Measurements from ENCODE around the gene CCDC146. TPM values are rescaled to one million over a fixed set of nuclear protein-coding genes. Genes with fewer than 3 reads are reported as not detected.
"Not testable (repeated sequence)": the region's sequence is repeated elsewhere in the genome, so short reads cannot be mapped to it uniquely, and the experiment has no call there.

Gene CCDC146
- total and polyA plus RNA-seq, 10 of the 15 experiments (the other 5 are each of a cell fraction or from before 2014, with no cell fraction given) = 0.28 to 5.3 (median 1.3) TPM

- no peak for TF ChIP-seq EZH2 (IDR thresholded peaks at IDR 0.05; ENCODE audit: borderline replicate concordance, control insufficient read depth, low read depth, low read length)
- no peak for TF ChIP-seq E2F4 (IDR thresholded peaks at IDR 0.05; ENCODE audit: low read depth, low read length)
- no peak for TF ChIP-seq NKRF (conservative IDR thresholded peaks at IDR 0.05)
These were observed 149.4 kb downstream of the CCDC146 start (continued) for GRCh38 chr7:77271766-77272165.

GRCh38 chr7:77275663-77276062 is 153.2 kb downstream of the CCDC146 start:
- intact Hi-C loops (cut with micrococcal nuclease; ENCODE audit: unreplicated experiment); H3K4me1 ChIP-seq (ENCODE audit: control insufficient read depth, insufficient read depth, low read length); ATAC-seq; H3K4me3 ChIP-seq; DNase-seq (ENCODE audit: low read depth, low spot score); H3K9me3 ChIP-seq (replicated peaks; ENCODE audit: control insufficient read depth, insufficient read depth, low read length); BruUV-seq (replicated peaks); H3K79me2 ChIP-seq (ENCODE audit: control insufficient read depth, insufficient read depth, low read length); H4K20me1 ChIP-seq (ENCODE audit: control insufficient read depth, insufficient read depth); POLR2A ChIA-PET; H3K27ac ChIP-seq (ENCODE audit: control insufficient read depth, insufficient read depth); H2AFZ ChIP-seq (ENCODE audit: control insufficient read depth, low read depth, low read length); H3K4me2 ChIP-seq (ENCODE audit: control insufficient read depth, insufficient read depth); H3K27me3 ChIP-seq (replicated peaks in 1 of 2; ENCODE audit: control insufficient read depth in 2 of 2, insufficient read depth in 2 of 2, low read length in 1 of 2); RAD21 ChIA-PET (ENCODE audit: unreplicated experiment); in situ Hi-C loops (cut with MboI); FAIRE-seq; H3K9ac ChIP-seq (ENCODE audit: control insufficient read depth, insufficient read depth, low read length); H3K36me3 ChIP-seq (ENCODE audit: control insufficient read depth in 2 of 2, insufficient read depth in 2 of 2, low read length in 1 of 2); CTCF ChIA-PET: not testable (repeated sequence)
- WGBS (ENCODE audit: insufficient coverage, insufficient replicate concordance, low lambda C conversion rate, missing lambda C conversion rate) = 93% methylated on average over 2 of the region's 2 CpGs
- SMC1A ChIA-PET (ENCODE audit: uncharacterized antibody, unreplicated experiment) = interaction anchor here (0.7 to 1.2 kb wide), 2 partner anchors 9 to 28 kb away, joined by 3 read pairs; no protein-coding TSS in a partner anchor

Measured in GM12878 (cell line).